T1000 (cell line): ENCODE measurements around the gene PCDH9.

Experiments
- DNase-seq: peaks from one replicate; lab custom pipeline; 2025; ENCODE audit warnings: mixed read lengths; lab: John Stamatoyannopoulos, UW

Gene PCDH9

GRCh38 chr13:66969291-66969690, 260.8 kb downstream of the PCDH9 start:
- no peak for DNase-seq

GRCh38 chr13:66967811-66968597, 262.1 kb downstream of the PCDH9 start:
- no peak for DNase-seq

- DNase-seq = no peak
Measured at GRCh38 chr13:66965181-66965580, 265.0 kb downstream of the PCDH9 start.

GRCh38 chr13:66962953-66963352, 267.2 kb downstream of the PCDH9 start:
- no peak for DNase-seq

GRCh38 chr13:66958611-66959010, 271.5 kb downstream of the PCDH9 start:
- DNase-seq = no peak

GRCh38 chr13:66952507-66952906, 277.6 kb downstream of the PCDH9 start:
- DNase-seq = no peak

- DNase-seq = no peak
Measured at GRCh38 chr13:66951426-66951825, 278.7 kb downstream of the PCDH9 start.

- no peak for DNase-seq
Measured at GRCh38 chr13:66950666-66951065, 279.5 kb downstream of the PCDH9 start.

GRCh38 chr13:66948910-66949309, 281.2 kb downstream of the PCDH9 start:
- DNase-seq = no peak

- no peak for DNase-seq
Measured at GRCh38 chr13:66943530-66943929, 286.6 kb downstream of the PCDH9 start.

- no peak for DNase-seq
Measured at GRCh38 chr13:66940113-66940512, 290.0 kb downstream of the PCDH9 start.

GRCh38 chr13:66937423-66937822, 292.7 kb downstream of the PCDH9 start:
- no peak for DNase-seq

GRCh38 chr13:66933994-66934393, 296.1 kb downstream of the PCDH9 start:
- DNase-seq = peak; percentile 22

GRCh38 chr13:66933527-66933926, 296.6 kb downstream of the PCDH9 start:
- no peak for DNase-seq

- DNase-seq = no peak
Measured at GRCh38 chr13:66927562-66927961, 302.6 kb downstream of the PCDH9 start.

GRCh38 chr13:66926851-66927524, 303.1 kb downstream of the PCDH9 start:
- no peak for DNase-seq

GRCh38 chr13:66926200-66926850, 303.8 kb downstream of the PCDH9 start:
- no peak for DNase-seq

- no peak for DNase-seq
Measured at GRCh38 chr13:66922444-66922843, 307.7 kb downstream of the PCDH9 start.

GRCh38 chr13:66921437-66921836, 308.7 kb downstream of the PCDH9 start:
- no peak for DNase-seq

- DNase-seq = no peak
Measured at GRCh38 chr13:66915596-66916185, 314.4 kb downstream of the PCDH9 start.

GRCh38 chr13:66914155-66914554, 316.0 kb downstream of the PCDH9 start:
- DNase-seq = no peak

- DNase-seq = no peak
Measured at GRCh38 chr13:66911411-66911939, 318.7 kb downstream of the PCDH9 start.
